Parathyroid adenoma (tissue), 2 donors: ENCODE measurements around the gene ZKSCAN2.

ENCODE experiments used
- H2AFZ ChIP-seq: fragments of 300-600 bp; sonication (generic); one replicate; pipeline ENCODE4 v1.7.0; 2017; ENCODE audit warnings: antibody characterized with exemption, mild to moderate bottlenecking
- H3K27ac ChIP-seq: fragments of 300-600 bp; sonication (generic); one replicate; pipeline ENCODE4 v1.7.0; 2017
- H3K27me3 ChIP-seq: fragments of 300-600 bp; sonication (generic); one replicate; pipeline ENCODE4 v1.7.0; 2017; ENCODE audit warnings: low read length; ENCODE audit not compliant: control insufficient read depth, insufficient read depth
- H3K36me3 ChIP-seq: fragments of 300-600 bp; sonication (generic); one replicate; pipeline ENCODE4 v1.7.0; 2017; ENCODE audit warnings: low read length; ENCODE audit not compliant: control insufficient read depth, insufficient read depth
- H3K4me1 ChIP-seq: fragments of 300-600 bp; sonication (generic); one replicate; pipeline ENCODE4 v1.7.0; 2017; ENCODE audit warnings: control low read depth
- H3K4me2 ChIP-seq: fragments of 300-600 bp; sonication (generic); one replicate; pipeline ENCODE4 v1.7.0; 2017; ENCODE audit warnings: low read length
- H3K4me3 ChIP-seq: fragments of 300-600 bp; sonication (generic); one replicate; pipeline ENCODE4 v1.7.0; 2017; ENCODE audit warnings: low read depth, low read length
- H3K79me2 ChIP-seq: fragments of 300-600 bp; sonication (generic); one replicate; pipeline ENCODE4 v1.7.0; 2017; ENCODE audit warnings: control low read depth
- H3K9ac ChIP-seq: fragments of 300-600 bp; sonication (generic); one replicate; pipeline ENCODE4 v1.7.0; 2017; ENCODE audit warnings: mild to moderate bottlenecking
- H3K9me3 ChIP-seq: fragments of 300-600 bp; sonication (generic); one replicate; pipeline ENCODE4 v1.7.0; 2017; ENCODE audit warnings: low read length; ENCODE audit not compliant: control insufficient read depth
- CTCF ChIP-seq: fragments of 300-600 bp; sonication (generic); IDR thresholded peaks from one replicate; pipeline ENCODE4 v1.7.0; 2017; ENCODE audit warnings: antibody characterized with exemption, mild to moderate bottlenecking
- donor health status: primary hyperparathyroidism.

ZKSCAN2 gene

GRCh38 chr16:25269879-25270278 is 12.2 kb upstream of the ZKSCAN2 start:
- Histone ChIP-seq H3K27me3 (no peaks in the 10 kb centered on the region), H3K79me2 (no peaks in the 10 kb centered on the region), H2AFZ (no peak overlapping the region), H3K4me2 (no peak overlapping the region), H3K4me3 (no peak overlapping the region), H3K36me3 (no peaks in the 10 kb centered on the region), H3K4me1 (no peaks in the 10 kb centered on the region), H3K9me3 (no peaks in the 10 kb centered on the region), H3K27ac (no peak overlapping the region), H3K9ac (no peak overlapping the region)
- TF ChIP-seq CTCF: no peak

GRCh38 chr16:25265968-25266367 is 8.3 kb upstream of the ZKSCAN2 start:
- H3K4me2 ChIP-seq: no peak overlapping the region
- H3K9me3 ChIP-seq: no peaks in the 10 kb centered on the region
- H3K4me3 ChIP-seq: no peak overlapping the region
- H3K9ac ChIP-seq: no peak overlapping the region
- H3K79me2 ChIP-seq: no peaks in the 10 kb centered on the region
- no peak for TF ChIP-seq CTCF
- no peak overlapping the region for H2AFZ ChIP-seq
- H3K4me1 ChIP-seq: no peaks in the 10 kb centered on the region
- H3K36me3 ChIP-seq: no peaks in the 10 kb centered on the region
- no peak overlapping the region for H3K27ac ChIP-seq
- no peaks in the 10 kb centered on the region for H3K27me3 ChIP-seq

- H3K4me2 ChIP-seq: no peak overlapping the region
- no peak overlapping the region for H3K9ac ChIP-seq
- H3K9me3 ChIP-seq: no peaks in the 10 kb centered on the region
- H3K4me1 ChIP-seq: no peaks in the 10 kb centered on the region
- no peak overlapping the region for H2AFZ ChIP-seq
- no peaks in the 10 kb centered on the region for H3K36me3 ChIP-seq
- TF ChIP-seq CTCF: no peak
- H3K79me2 ChIP-seq: no peaks in the 10 kb centered on the region
- H3K27ac ChIP-seq: no peak overlapping the region
- H3K4me3 ChIP-seq: no peak overlapping the region
- no peaks in the 10 kb centered on the region for H3K27me3 ChIP-seq
Measured at GRCh38 chr16:25264597-25264996, 7.0 kb upstream of the ZKSCAN2 start.

GRCh38 chr16:25260416-25260815 is 2.8 kb upstream of the ZKSCAN2 start:
- no peaks in the 10 kb centered on the region for H3K27me3 ChIP-seq
- H3K9ac ChIP-seq: no peak overlapping the region

More at GRCh38 chr16:25260416-25260815, 2.8 kb upstream of the ZKSCAN2 start:
- H3K36me3 ChIP-seq: no peaks in the 10 kb centered on the region
- H3K4me3 ChIP-seq: no peak overlapping the region
- H3K4me2 ChIP-seq: no peak overlapping the region
- H3K9me3 ChIP-seq: no peaks in the 10 kb centered on the region
- no peak overlapping the region for H3K27ac ChIP-seq
- peaks cover 18% of the 10 kb centered on the region for H3K4me1 ChIP-seq
- no peak overlapping the region for H2AFZ ChIP-seq
- no peak for TF ChIP-seq CTCF
- H3K79me2 ChIP-seq: peaks cover 2% of the 10 kb centered on the region
